Activated T-cell treated with anti-CD3 and anti-CD28 coated beads for 48 hours (primary cell): ENCODE data around the gene SDR39U1.
"Not testable (repeated sequence)": the region's sequence is repeated elsewhere in the genome, so short reads cannot be mapped to it uniquely, and the experiment has no call there.

Experiments
- DNase-seq: peaks from one replicate; pipeline ENCODE4 v3.0.0-alpha.2; 2020; ENCODE audit warnings: low read depth

Gene SDR39U1

GRCh38 chr14:24442240-24443052 is at the start of gene SDR39U1:
Gene SDR39U1, minus strand, starts transcription at chr14:24442776. Its CDS starts 7 bp downstream, at chr14:24442769.
- peak; percentile 91 for DNase-seq

GRCh38 chr14:24491586-24492408 is 49.2 kb upstream of the SDR39U1 start:
- DNase-seq = not testable (repeated sequence)

- no peak for DNase-seq
Observed at GRCh38 chr14:24483604-24484252, 41.2 kb upstream of the SDR39U1 start.

- DNase-seq = not testable (repeated sequence)
Observed at GRCh38 chr14:24482699-24483303, 40.2 kb upstream of the SDR39U1 start.

- peak; percentile 43 for DNase-seq
Observed at GRCh38 chr14:24481622-24482324, 39.2 kb upstream of the SDR39U1 start.

- not testable (repeated sequence) for DNase-seq
Observed at GRCh38 chr14:24479999-24480398, 37.4 kb upstream of the SDR39U1 start.

- no peak for DNase-seq
Observed at GRCh38 chr14:24475261-24475660, 32.7 kb upstream of the SDR39U1 start.

- DNase-seq = no peak
Observed at GRCh38 chr14:24473211-24473610, 30.6 kb upstream of the SDR39U1 start.

- not testable (repeated sequence) for DNase-seq
Observed at GRCh38 chr14:24470450-24470849, 27.9 kb upstream of the SDR39U1 start.

- DNase-seq = no peak
Observed at GRCh38 chr14:24465805-24466204, 23.2 kb upstream of the SDR39U1 start.

- no peak for DNase-seq
Observed at GRCh38 chr14:24465368-24465767, 22.8 kb upstream of the SDR39U1 start.

GRCh38 chr14:24463884-24464785 is 21.6 kb upstream of the SDR39U1 start:
- DNase-seq = no peak

- no peak for DNase-seq
Observed at GRCh38 chr14:24463017-24463883, 20.7 kb upstream of the SDR39U1 start.

GRCh38 chr14:24461336-24461735 is 18.8 kb upstream of the SDR39U1 start:
- DNase-seq = no peak

GRCh38 chr14:24459331-24459730 is 16.8 kb upstream of the SDR39U1 start:
- DNase-seq = no peak

GRCh38 chr14:24458736-24459135 is 16.2 kb upstream of the SDR39U1 start:
- no peak for DNase-seq

GRCh38 chr14:24456980-24457379 is 14.4 kb upstream of the SDR39U1 start:
- no peak for DNase-seq

GRCh38 chr14:24450828-24451227 is 8.3 kb upstream of the SDR39U1 start:
- not testable (repeated sequence) for DNase-seq

GRCh38 chr14:24443053-24443665 is 583 bp upstream of the SDR39U1 start:
- no peak for DNase-seq
